Chondrocyte (in vitro differentiated cells): ENCODE results near the gene ULBP3. TPM values are rescaled to one million over a fixed set of nuclear protein-coding genes. Genes with fewer than 3 reads are reported as not detected.
A peak's percentile ranks its signal among the peaks of the same experiment; 100 is the strongest.
"Not testable (repeated sequence)": the region's sequence is repeated elsewhere in the genome, so short reads cannot be mapped to it uniquely, and the experiment has no call there.

Source experiments
- DNase-seq: peaks from one replicate; pipeline ENCODE4 v3.0.0; 2021; ENCODE audit warnings: mixed read lengths, low spot score
- H3K27ac Mint-ChIP-seq: one replicate; pipeline ENCODE4 v1.8.0; 2021; ENCODE audit warnings: mild to moderate bottlenecking, moderate library complexity, mixed read lengths; ENCODE audit not compliant: unreplicated experiment
- H3K27me3 Mint-ChIP-seq: 2 replicates; pipeline ENCODE4 v1.8.0; 2021; ENCODE audit warnings: low read depth, mixed read lengths
- H3K36me3 Mint-ChIP-seq: 2 replicates; pipeline ENCODE4 v1.8.0; 2021; ENCODE audit warnings: low read depth, mixed read lengths
- H3K4me1 Mint-ChIP-seq: 2 replicates; pipeline ENCODE4 v1.8.0; 2021; ENCODE audit warnings: low read depth, mild to moderate bottlenecking, mixed read lengths
- H3K4me3 Mint-ChIP-seq: one replicate; pipeline ENCODE4 v1.8.0; 2021; ENCODE audit warnings: mild to moderate bottlenecking, moderate library complexity, mixed read lengths; ENCODE audit not compliant: unreplicated experiment
- H3K9me3 Mint-ChIP-seq: 2 replicates; pipeline ENCODE4 v1.8.0; 2021; ENCODE audit warnings: low read depth, mixed read lengths
- total RNA-seq: library from RNA; stranded (reverse); gene quantifications from 3 replicates; pipeline ENCODE4 v1.2.1, GENCODE V29; 2021
- TF ChIP-seq, protein P1 (sequence below): fragments of 200-600 bp; sonication (generic); IDR thresholded peaks from 2 replicates; pipeline ENCODE4 v1.5.0; 2021; ENCODE audit warnings: antibody characterized with exemption, mild to moderate bottlenecking, moderate library complexity

ULBP3 gene
- total RNA-seq, 1 donor from 2014 or later: 5.0 TPM

DNA sequence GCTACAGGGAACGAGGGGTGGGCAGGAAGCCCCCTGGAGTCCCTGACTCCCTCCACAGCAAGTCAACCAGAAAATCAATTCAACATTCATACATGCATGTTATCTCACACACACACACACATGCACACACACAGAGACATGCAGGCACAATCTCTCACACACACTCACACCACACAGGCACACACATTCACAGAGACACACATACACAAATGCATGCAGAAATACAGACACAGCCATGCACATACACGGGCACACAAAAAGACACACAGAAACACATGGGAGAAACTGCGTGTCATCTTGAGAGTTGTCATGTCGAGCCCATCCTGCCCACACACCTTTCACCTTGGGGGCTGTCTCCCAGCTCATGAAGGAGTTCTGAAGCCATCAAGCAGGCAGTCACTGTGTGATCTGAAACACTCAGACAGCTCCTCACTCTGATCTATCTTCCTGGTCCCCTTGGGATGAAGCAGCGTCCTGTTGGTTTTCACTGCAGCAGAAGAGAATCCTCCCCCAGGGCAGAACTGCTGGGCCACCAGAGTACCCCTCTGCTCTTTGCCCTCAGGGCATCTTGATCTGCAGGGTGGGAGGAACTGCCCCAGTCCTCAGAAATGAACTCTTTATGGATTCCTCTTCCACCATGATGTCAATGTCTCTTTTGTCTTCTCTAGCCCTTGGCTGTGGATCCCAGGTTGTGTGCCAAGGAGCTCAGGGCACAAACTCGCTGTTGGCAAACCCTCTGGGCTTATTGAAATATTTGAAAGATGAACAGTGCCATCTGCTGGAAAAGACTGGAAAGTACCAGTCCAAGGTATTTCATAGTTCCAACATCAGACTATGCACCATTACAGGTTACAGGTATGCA is 52.4 kb downstream of the ULBP3 start:
- Mint-ChIP-seq H3K27me3 (peaks cover 73% of the 10 kb centered on the region), H3K4me3 (no peak overlapping the region), H3K36me3 (no peaks in the 10 kb centered on the region), H3K9me3 (no peaks in the 10 kb centered on the region), H3K4me1 (peaks cover 6% of the 10 kb centered on the region), H3K27ac (no peak overlapping the region)
- DNase-seq: no peak
- TF ChIP-seq, protein P1, sequence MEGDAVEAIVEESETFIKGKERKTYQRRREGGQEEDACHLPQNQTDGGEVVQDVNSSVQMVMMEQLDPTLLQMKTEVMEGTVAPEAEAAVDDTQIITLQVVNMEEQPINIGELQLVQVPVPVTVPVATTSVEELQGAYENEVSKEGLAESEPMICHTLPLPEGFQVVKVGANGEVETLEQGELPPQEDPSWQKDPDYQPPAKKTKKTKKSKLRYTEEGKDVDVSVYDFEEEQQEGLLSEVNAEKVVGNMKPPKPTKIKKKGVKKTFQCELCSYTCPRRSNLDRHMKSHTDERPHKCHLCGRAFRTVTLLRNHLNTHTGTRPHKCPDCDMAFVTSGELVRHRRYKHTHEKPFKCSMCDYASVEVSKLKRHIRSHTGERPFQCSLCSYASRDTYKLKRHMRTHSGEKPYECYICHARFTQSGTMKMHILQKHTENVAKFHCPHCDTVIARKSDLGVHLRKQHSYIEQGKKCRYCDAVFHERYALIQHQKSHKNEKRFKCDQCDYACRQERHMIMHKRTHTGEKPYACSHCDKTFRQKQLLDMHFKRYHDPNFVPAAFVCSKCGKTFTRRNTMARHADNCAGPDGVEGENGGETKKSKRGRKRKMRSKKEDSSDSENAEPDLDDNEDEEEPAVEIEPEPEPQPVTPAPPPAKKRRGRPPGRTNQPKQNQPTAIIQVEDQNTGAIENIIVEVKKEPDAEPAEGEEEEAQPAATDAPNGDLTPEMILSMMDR: peak; percentile 93

DNA sequence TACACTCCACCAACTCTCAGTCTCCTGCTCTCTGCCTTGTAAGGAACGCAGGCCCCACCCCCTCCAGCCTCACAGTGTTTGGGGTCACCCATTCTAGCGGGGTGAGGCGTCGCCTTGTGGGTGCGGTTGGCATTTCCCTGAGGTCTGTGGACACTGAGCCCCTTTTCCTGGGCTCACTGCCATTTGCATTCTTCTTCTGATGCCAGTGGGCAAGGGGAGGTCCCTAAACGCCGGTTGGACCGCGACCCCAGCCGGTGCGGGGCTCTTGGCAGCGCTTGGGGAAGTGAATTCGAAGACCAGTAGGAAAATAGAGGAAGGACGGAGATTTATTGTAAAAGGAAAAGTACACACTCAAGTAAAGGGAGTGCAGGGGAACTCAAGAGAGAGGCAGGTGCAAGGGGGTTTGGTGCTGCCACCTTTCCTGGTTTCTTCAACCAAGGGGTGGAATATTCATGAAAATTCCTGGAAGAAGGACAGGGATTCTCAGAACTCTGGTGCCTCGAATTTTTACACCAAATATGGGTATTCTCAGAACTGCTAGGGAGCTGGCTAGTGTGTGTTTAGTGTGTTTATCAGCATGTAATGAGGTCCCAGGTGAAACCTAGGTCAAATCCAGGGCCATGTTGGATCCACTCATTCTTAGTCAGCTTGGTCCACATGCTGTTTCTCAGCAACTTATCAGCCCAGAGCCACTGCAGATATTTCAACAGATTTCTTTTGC is 53.5 kb downstream of the ULBP3 start:
- not testable (repeated sequence) for H3K9me3 Mint-ChIP-seq, DNase-seq, H3K36me3 Mint-ChIP-seq, H3K27ac Mint-ChIP-seq, H3K4me1 Mint-ChIP-seq
- Mint-ChIP-seq H3K27me3 (peaks cover 74% of the 10 kb centered on the region), H3K4me3 (peak overlapping the region; percentile 36)
- TF ChIP-seq, protein P1: peak; percentile 6

DNA sequence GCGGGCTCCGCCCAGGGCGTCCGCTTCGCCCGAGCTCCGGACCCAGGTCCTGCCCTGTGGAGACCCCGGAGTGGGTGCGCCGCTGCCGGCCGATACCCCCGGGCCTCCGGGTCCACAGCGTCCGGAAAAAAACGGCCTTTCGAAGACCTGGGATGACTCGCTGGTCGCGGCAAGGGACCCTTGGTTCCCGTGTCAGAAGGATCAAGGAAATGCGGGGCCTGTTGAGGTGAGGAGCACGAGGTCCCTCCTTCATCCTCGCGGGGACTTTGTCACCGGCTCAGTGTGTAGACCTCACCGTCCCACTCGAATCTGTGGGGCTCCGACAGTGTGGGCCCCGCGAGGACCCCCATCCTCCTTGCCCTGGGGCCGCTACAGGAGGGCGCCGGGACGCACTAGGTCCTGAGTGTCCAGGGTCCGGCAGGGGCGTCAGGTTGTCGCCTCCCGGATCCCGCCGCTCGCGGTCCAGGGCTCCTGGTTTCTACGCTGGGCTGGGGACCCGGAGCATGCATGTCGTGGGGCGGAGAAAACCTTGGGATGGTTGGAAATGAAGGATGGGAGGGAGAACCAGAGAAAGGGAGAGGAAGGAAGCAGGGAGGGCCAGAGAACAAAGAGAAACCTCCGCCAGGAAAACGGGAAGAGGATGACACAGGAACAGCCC is 54.2 kb downstream of the ULBP3 start:
- Mint-ChIP-seq H3K4me3 (peak overlapping the region; percentile 36), H3K27me3 (peaks cover 79% of the 10 kb centered on the region)
- not testable (repeated sequence) for H3K27ac Mint-ChIP-seq, H3K36me3 Mint-ChIP-seq, DNase-seq, H3K9me3 Mint-ChIP-seq, H3K4me1 Mint-ChIP-seq

DNA sequence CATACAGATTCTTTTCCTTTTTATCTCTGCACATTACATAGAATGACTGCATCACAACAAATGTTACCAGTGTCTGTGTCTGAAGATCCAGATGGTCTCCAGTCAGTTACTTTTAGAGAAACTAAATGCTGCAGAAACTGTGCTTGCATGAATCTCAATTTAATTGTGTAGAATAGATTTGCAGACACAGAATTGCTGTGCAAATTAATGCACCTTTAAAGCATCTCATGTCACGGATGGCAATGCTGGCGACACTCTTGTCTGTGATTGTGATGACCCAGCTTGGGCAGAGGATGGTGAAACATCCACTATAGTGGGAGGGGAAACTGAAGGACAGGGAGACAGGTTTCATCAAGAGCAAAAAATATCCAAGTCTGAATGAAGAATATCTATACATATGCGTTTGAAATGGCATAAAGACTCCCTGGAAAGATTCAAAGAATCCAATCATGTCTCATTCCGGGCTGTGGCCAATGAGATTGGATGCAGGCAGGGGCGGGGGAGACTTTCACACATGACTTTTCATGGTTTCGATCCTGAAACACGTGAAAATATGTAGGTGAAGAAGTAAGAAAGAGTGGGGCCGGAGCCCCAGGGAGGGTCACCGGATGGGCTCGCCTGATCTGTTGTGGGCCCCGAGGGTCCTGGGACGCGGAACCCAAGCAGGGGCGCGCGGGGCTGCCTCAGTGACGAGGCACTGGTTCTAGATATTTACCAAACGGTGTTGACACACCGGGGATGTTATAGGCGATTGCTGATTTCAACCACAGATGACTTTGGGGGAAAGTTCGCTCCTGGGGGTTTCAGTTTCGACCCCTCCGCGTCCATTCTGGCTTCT is 54.9 kb downstream of the ULBP3 start:
- H3K27me3 Mint-ChIP-seq: peaks cover 81% of the 10 kb centered on the region
- not testable (repeated sequence) for H3K4me1 Mint-ChIP-seq, H3K36me3 Mint-ChIP-seq, H3K27ac Mint-ChIP-seq, DNase-seq, H3K9me3 Mint-ChIP-seq, H3K4me3 Mint-ChIP-seq

GRCh38 chr6:150012846-150013784 is 55.8 kb downstream of the ULBP3 start:
- H3K4me3 Mint-ChIP-seq, DNase-seq, H3K9me3 Mint-ChIP-seq, H3K36me3 Mint-ChIP-seq, H3K27ac Mint-ChIP-seq, H3K4me1 Mint-ChIP-seq: not testable (repeated sequence)
- H3K27me3 Mint-ChIP-seq: peaks cover 79% of the 10 kb centered on the region

Other genes starting within 250 kb of the ULBP3 start
- 61.4 to 81.7 TPM (median 61.9 TPM) in 3 replicates for gene LRP11, start 204.8 kb downstream of the ULBP3 start, total RNA-seq
- not detected in 3 replicates for gene RAET1E, start 171.0 kb downstream of the ULBP3 start, total RNA-seq
- gene RAET1G, start 146.0 kb downstream of the ULBP3 start, total RNA-seq: 0.51 to 0.60 TPM (median 0.54 TPM) in 3 replicates
- gene ULBP2, start 127.1 kb downstream of the ULBP3 start, total RNA-seq: 7.7 to 15.1 TPM (median 13.9 TPM) in 3 replicates
- 2.8 to 29.8 TPM (median 29.8 TPM) in 3 replicates for gene ULBP1, start 105.2 kb downstream of the ULBP3 start, total RNA-seq
- gene RAET1L, start 43.6 kb downstream of the ULBP3 start, total RNA-seq: not detected in 3 replicates
- gene PPP1R14C, start 73.9 kb upstream of the ULBP3 start, total RNA-seq: 1.5 to 3.4 TPM (median 3.3 TPM) in 3 replicates